Colon (tissue), 2 donors: ENCODE results near the gene RAB8A.
"Not testable (repeated sequence)": the region's sequence is repeated elsewhere in the genome, so short reads cannot be mapped to it uniquely, and the experiment has no call there.

Experiments used
- FAIRE-seq: peaks from 2 replicates; lab custom pipeline; 2012; peaks lifted over from hg19 to GRCh38; lab: Jason Lieb, UNC
- donor health status: control.
- donor health status: control.

Gene RAB8A

GRCh38 chr19:16078759-16079707 is 32.7 kb upstream of the RAB8A start:
- no peak for FAIRE-seq

GRCh38 chr19:16084067-16084685 is 27.5 kb upstream of the RAB8A start:
- FAIRE-seq: no peak

- no peak for FAIRE-seq
Measured at GRCh38 chr19:16085115-16085514, 26.6 kb upstream of the RAB8A start.

- not testable (repeated sequence) for FAIRE-seq
Measured at GRCh38 chr19:16087404-16087803, 24.3 kb upstream of the RAB8A start.

- FAIRE-seq: no peak
Measured at GRCh38 chr19:16087940-16088339, 23.7 kb upstream of the RAB8A start.

- FAIRE-seq: no peak
Measured at GRCh38 chr19:16088351-16089009, 23.2 kb upstream of the RAB8A start.

GRCh38 chr19:16089010-16089846 is 22.5 kb upstream of the RAB8A start:
- FAIRE-seq: no peak

- FAIRE-seq: no peak
Measured at GRCh38 chr19:16091546-16092475, 19.9 kb upstream of the RAB8A start.

- FAIRE-seq: no peak
Measured at GRCh38 chr19:16094360-16095070, 17.2 kb upstream of the RAB8A start.

GRCh38 chr19:16095071-16095571 is 16.6 kb upstream of the RAB8A start:
- no peak for FAIRE-seq

- no peak for FAIRE-seq
Measured at GRCh38 chr19:16096280-16096855, 15.3 kb upstream of the RAB8A start.

- no peak for FAIRE-seq
Measured at GRCh38 chr19:16098416-16098768, 13.3 kb upstream of the RAB8A start.

GRCh38 chr19:16098821-16099220 is 12.9 kb upstream of the RAB8A start:
- no peak for FAIRE-seq

GRCh38 chr19:16099314-16099965 is 12.2 kb upstream of the RAB8A start:
- FAIRE-seq: not testable (repeated sequence)

- no peak for FAIRE-seq
Measured at GRCh38 chr19:16100524-16100923, 11.2 kb upstream of the RAB8A start.

GRCh38 chr19:16104722-16105121 is 7.0 kb upstream of the RAB8A start:
- no peak for FAIRE-seq

GRCh38 chr19:16106121-16106520 is 5.6 kb upstream of the RAB8A start:
- no peak for FAIRE-seq

GRCh38 chr19:16111909-16112752 is 442 bp downstream of the RAB8A start:
- no peak for FAIRE-seq
